ENCODE results near the gene WDR33.

- TF ChIP-seq CTCF (IDR thresholded peaks at IDR 0.05) = no peak
- TF ChIP-seq EP300 (IDR thresholded peaks at IDR 0.05) = no peak
These were observed 75.2 kb downstream of the WDR33 start for GRCh38 chr2:127735537-127736399.
